Hepatocyte (in vitro differentiated cells): Measurements from ENCODE around the gene PHYHIPL. TPM values are rescaled to one million over a fixed set of nuclear protein-coding genes. Genes with fewer than 3 reads are reported as not detected.

Experiments used
- DNase-seq: peaks from one replicate; pipeline ENCODE4 v3.0.0-alpha.2; 2016; ENCODE audit warnings: low spot score
- H2AFZ ChIP-seq: fragments of 200-600 bp; sonication (generic); 2 replicates; pipeline ENCODE4 v1.6.0; 2016; ENCODE audit warnings: antibody characterized with exemption, mild to moderate bottlenecking
- H3K27ac ChIP-seq: fragments of 200-600 bp; sonication (generic); 2 replicates; pipeline ENCODE4 v1.5.1; 2016; ENCODE audit warnings: mild to moderate bottlenecking
- H3K27me3 ChIP-seq: fragments of 200-600 bp; sonication (generic); 2 replicates; pipeline ENCODE4 v1.6.1; 2016
- H3K36me3 ChIP-seq: fragments of 200-600 bp; sonication (generic); replicated peaks from 2 replicates; pipeline ENCODE4 v1.5.1; 2016; ENCODE audit warnings: low read depth; ENCODE audit not compliant: insufficient read depth
- H3K4me1 ChIP-seq: fragments of 200-600 bp; sonication (generic); 2 replicates; pipeline ENCODE4 v1.5.1; 2016; ENCODE audit warnings: mild to moderate bottlenecking, moderate library complexity; ENCODE audit not compliant: insufficient read depth
- H3K4me2 ChIP-seq: fragments of 200-600 bp; sonication (generic); 2 replicates; pipeline ENCODE4 v1.6.0; 2016
- H3K4me3 ChIP-seq: fragments of 200-600 bp; sonication (generic); 2 replicates; pipeline ENCODE4 v1.5.1; 2016; ENCODE audit warnings: mild to moderate bottlenecking
- H3K79me2 ChIP-seq: fragments of 200-600 bp; sonication (generic); 2 replicates; pipeline ENCODE4 v1.6.0; 2017; ENCODE audit warnings: mild to moderate bottlenecking
- H3K9me2 ChIP-seq: fragments of 200-600 bp; sonication (generic); replicated peaks from 2 replicates; pipeline ENCODE4 v1.6.0; 2017; ENCODE audit warnings: mild to moderate bottlenecking; ENCODE audit not compliant: insufficient read depth
- H3K9me3 ChIP-seq: fragments of 200-600 bp; sonication (generic); 2 replicates; pipeline ENCODE4 v1.5.1; 2016; ENCODE audit warnings: low read depth, mild to moderate bottlenecking
- H4K20me1 ChIP-seq: fragments of 200-600 bp; sonication (generic); 2 replicates; pipeline ENCODE4 v1.6.0; 2016; ENCODE audit warnings: mild to moderate bottlenecking; ENCODE audit not compliant: insufficient read depth, poor library complexity, severe bottlenecking
- CTCF ChIP-seq: fragments of 200-600 bp; sonication (generic); IDR thresholded peaks from 2 replicates; pipeline ENCODE4 v1.5.1; 2016; ENCODE audit warnings: antibody characterized with exemption, mild to moderate bottlenecking; ENCODE audit not compliant: poor library complexity
- EZH2 ChIP-seq: fragments of 200-600 bp; sonication (generic); IDR thresholded peaks from 2 replicates; pipeline ENCODE4 v1.6.1; 2016; ENCODE audit warnings: antibody characterized with exemption, mild to moderate bottlenecking, borderline replicate concordance
- EZH2phosphoT487 ChIP-seq: fragments of 200-600 bp; sonication (generic); IDR thresholded peaks from one replicate; pipeline ENCODE4 v1.6.1; 2018; ENCODE audit warnings: antibody characterized with exemption, mild to moderate bottlenecking, low read depth, moderate library complexity; ENCODE audit not compliant: unreplicated experiment, severe bottlenecking
- WGBS: methylation state at CpG from one replicate; pipeline ENCODE4 v1.1.6; 2016; ENCODE audit warnings: low lambda C conversion rate; ENCODE audit errors: missing lambda C conversion rate; 5-methylcytosine and 5-hydroxymethylcytosine counted together
- polyA plus RNA-seq: library from polyadenylated mRNA; unstranded; fragments of >200 nt; fragmentation: Nextera tagmentation; extraction: Ambion mirVana; gene quantifications from 2 replicates; pipeline ENCODE4 v1.2.1, GENCODE V29; 2016
- total RNA-seq: library from RNA; depleted of rRNA; stranded (reverse); fragments of >200 nt; gene quantifications from 2 replicates; pipeline ENCODE4 v1.2.3, GENCODE V29; 2014

The PHYHIPL gene
- total and polyA plus RNA-seq, 2 experiments from 2014 or later, result 5.9 to 6.8 TPM

DNA sequence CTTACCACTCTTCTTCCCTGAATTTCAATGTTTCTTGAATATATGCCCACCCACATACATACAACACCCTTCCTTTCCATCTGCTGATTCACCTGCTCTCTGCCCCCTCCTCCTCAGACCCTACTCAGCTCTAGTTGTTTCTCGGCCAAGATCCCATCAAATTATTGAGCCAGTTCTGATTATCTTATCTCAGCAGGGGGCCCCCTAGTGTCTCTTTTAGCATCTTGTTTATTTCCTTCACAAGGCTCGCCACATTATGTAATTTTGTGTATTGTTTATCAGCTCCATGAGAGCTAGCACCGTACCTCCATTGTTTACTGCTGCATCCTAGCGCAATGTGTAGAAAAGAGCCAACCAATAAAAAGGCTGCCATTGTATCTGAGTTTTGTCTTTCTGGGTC lies 114.0 kb downstream of the PHYHIPL start:
- Histone ChIP-seq H3K4me2 (no peak overlapping the region), H3K27ac (no peak overlapping the region), H3K4me3 (no peak overlapping the region), H4K20me1 (no peaks in the 10 kb centered on the region), H2AFZ (no peak overlapping the region), H3K4me1 (no peaks in the 10 kb centered on the region), H3K36me3 (no peaks in the 10 kb centered on the region), H3K27me3 (no peaks in the 10 kb centered on the region), H3K9me2 (no peaks in the 10 kb centered on the region), H3K79me2 (no peaks in the 10 kb centered on the region), H3K9me3 (no peaks in the 10 kb centered on the region)
- TF ChIP-seq EZH2phosphoT487, result no peak
- TF ChIP-seq CTCF, result no peak
- no peak for TF ChIP-seq EZH2
- WGBS, result 80% methylated on average over 4 of the region's 4 CpGs
- no peak for DNase-seq

Other genes starting within 250 kb of the PHYHIPL start
- gene FAM13C, start 185.9 kb downstream of the PHYHIPL start, total RNA-seq, result 3.1 and 4.9 TPM in 2 replicates
- 0.73 and 2.2 TPM in 2 replicates for gene FAM13C, start 185.9 kb downstream of the PHYHIPL start, polyA plus RNA-seq